ENCODE data around the gene PTPN18. TPM values are rescaled to one million over a fixed set of nuclear protein-coding genes. Genes with fewer than 3 reads are reported as not detected.

The PTPN18 gene
- total and polyA plus RNA-seq, 2 experiments from 2014 or later, result 27.6 to 36.3 TPM

Other genes with a start within 250 kb of the PTPN18 start
- 11.0 and 39.9 TPM in 2 replicates for gene POTEF, start 226.8 kb upstream of the PTPN18 start, total RNA-seq
- gene POTEF, start 226.8 kb upstream of the PTPN18 start, polyA plus RNA-seq, result 14.9 and 22.2 TPM in 2 replicates
- gene CCDC74B, start 210.9 kb upstream of the PTPN18 start, total RNA-seq, result 10.3 and 17.0 TPM in 2 replicates
- gene CCDC74B, start 210.9 kb upstream of the PTPN18 start, polyA plus RNA-seq, result 7.8 and 10.9 TPM in 2 replicates
- gene SMPD4, start 174.5 kb upstream of the PTPN18 start, total RNA-seq, result 44.6 and 51.9 TPM in 2 replicates
- 41.8 and 50.1 TPM in 2 replicates for gene SMPD4, start 174.5 kb upstream of the PTPN18 start, polyA plus RNA-seq
- 253 and 266 TPM in 2 replicates for gene MZT2B, start 173.8 kb upstream of the PTPN18 start, total RNA-seq
- 438 and 517 TPM in 2 replicates for gene MZT2B, start 173.8 kb upstream of the PTPN18 start, polyA plus RNA-seq
- gene TUBA3E, start 157.6 kb upstream of the PTPN18 start, total RNA-seq, result not detected in 2 replicates
- 0.70 TPM in 1 of 2 replicates, not detected in the other for gene TUBA3E, start 157.6 kb upstream of the PTPN18 start, polyA plus RNA-seq
- 91.5 and 92.4 TPM in 2 replicates for gene IMP4, start 13.2 kb upstream of the PTPN18 start, total RNA-seq
- 65.2 and 90.1 TPM in 2 replicates for gene IMP4, start 13.2 kb upstream of the PTPN18 start, polyA plus RNA-seq
- 1.2 and 2.4 TPM in 2 replicates for gene POTEI, start 153.3 kb downstream of the PTPN18 start, total RNA-seq
- 2.0 and 2.4 TPM in 2 replicates for gene POTEI, start 153.3 kb downstream of the PTPN18 start, polyA plus RNA-seq
- 0.21 TPM in 1 of 2 replicates, not detected in the other for gene CFC1B, start 165.2 kb downstream of the PTPN18 start, total RNA-seq
- not detected in 2 replicates for gene CFC1B, start 165.2 kb downstream of the PTPN18 start, polyA plus RNA-seq
- gene CFC1, start 243.5 kb downstream of the PTPN18 start, total RNA-seq, result 48.4 and 59.1 TPM in 2 replicates
- 52.6 and 84.2 TPM in 2 replicates for gene CFC1, start 243.5 kb downstream of the PTPN18 start, polyA plus RNA-seq